OCI-LY3 (cell line): ENCODE data around the gene WDR93.

Source experiments
- H2AFZ ChIP-seq: fragments of 200-600, 300-600 bp; shearing (Covaris generic); 2 replicates; pipeline ENCODE4 v1.6.0; 2014; ENCODE audit warnings: antibody characterized with exemption, low read depth, low read length
- H3K27ac ChIP-seq: fragments of 200-600, 300-600 bp; sonication (generic); 2 replicates; pipeline ENCODE4 v1.5.1; 2014; ENCODE audit warnings: mild to moderate bottlenecking, low read length, moderate library complexity, mixed read lengths
- H3K27me3 ChIP-seq: fragments of 200-600, 300-600 bp; sonication (generic); 2 replicates; pipeline ENCODE4 v1.6.1; 2014; ENCODE audit warnings: low read depth, low read length, mixed read lengths
- H3K36me3 ChIP-seq: fragments of 200-600, 300-600 bp; sonication (generic); replicated peaks from 2 replicates; pipeline ENCODE3; 2014; ENCODE audit warnings: low read depth, low read length, mixed read lengths
- H3K4me1 ChIP-seq: fragments of 300-600, 200-600 bp; sonication (generic); 2 replicates; pipeline ENCODE4 v1.6.1; 2014; ENCODE audit warnings: low read length, mixed read lengths
- H3K4me2 ChIP-seq: fragments of 200-600, 300-600 bp; sonication (generic); 2 replicates; pipeline ENCODE4 v1.6.1; 2014; ENCODE audit warnings: low read length, mixed read lengths
- H3K4me3 ChIP-seq: fragments of 300-600, 200-600 bp; sonication (generic); 2 replicates; pipeline ENCODE4 v1.5.1; 2014; ENCODE audit warnings: antibody characterized with exemption, mild to moderate bottlenecking, low read length, moderate library complexity
- H3K79me2 ChIP-seq: fragments of 300-600, 200-600 bp; shearing (Covaris generic); 2 replicates; pipeline ENCODE4 v1.6.1; 2014; ENCODE audit warnings: mild to moderate bottlenecking, low read length, mixed read lengths
- H3K9ac ChIP-seq: fragments of 300-600, 200-600 bp; shearing (Covaris generic); 2 replicates; pipeline ENCODE4 v1.6.0; 2014; ENCODE audit warnings: mild to moderate bottlenecking, low read length, moderate library complexity
- H3K9me3 ChIP-seq: fragments of 200-600, 300-600 bp; shearing (Covaris generic); 2 replicates; pipeline ENCODE4 v1.6.1; 2014; ENCODE audit warnings: low read length, mixed read lengths; ENCODE audit not compliant: insufficient read depth
- H4K20me1 ChIP-seq: fragments of 200-600, 300-600 bp; sonication (generic); 2 replicates; pipeline ENCODE4 v1.6.1; 2016; ENCODE audit warnings: low read length, mixed read lengths; ENCODE audit not compliant: insufficient read depth
- EZH2phosphoT487 ChIP-seq: fragments of 200-600 bp; shearing (Covaris generic); IDR thresholded peaks from 2 replicates; pipeline ENCODE4 v1.6.1; 2018; ENCODE audit warnings: antibody characterized with exemption, mixed run types, low read depth
- TF ChIP-seq, protein P1 (sequence below): fragments of 200-600, 300-600 bp; sonication (generic); IDR thresholded peaks from 2 replicates; pipeline ENCODE4 v1.5.1; 2014; ENCODE audit warnings: antibody characterized with exemption, low read length, low read depth

The WDR93 gene

DNA sequence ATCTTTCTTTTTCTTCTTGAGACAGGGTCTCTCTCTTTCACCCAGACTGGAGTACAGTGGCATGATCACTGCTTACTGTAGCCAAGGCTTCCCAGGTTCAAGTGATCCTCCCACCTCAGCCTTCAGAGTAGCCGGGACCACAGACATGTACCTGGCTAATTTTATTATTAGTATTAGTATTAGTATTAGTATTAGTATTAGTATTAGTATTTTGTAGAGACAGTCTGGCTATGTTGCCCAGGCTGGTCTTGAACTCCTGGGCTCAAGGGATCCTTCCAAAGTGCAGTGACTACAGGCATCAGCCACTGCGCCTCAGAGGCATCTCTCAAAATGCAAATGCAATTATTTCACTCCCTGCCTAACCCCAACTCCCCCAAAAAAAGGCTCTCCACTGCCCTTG is 37.0 kb upstream of the WDR93 start:
- TF ChIP-seq, protein P1, sequence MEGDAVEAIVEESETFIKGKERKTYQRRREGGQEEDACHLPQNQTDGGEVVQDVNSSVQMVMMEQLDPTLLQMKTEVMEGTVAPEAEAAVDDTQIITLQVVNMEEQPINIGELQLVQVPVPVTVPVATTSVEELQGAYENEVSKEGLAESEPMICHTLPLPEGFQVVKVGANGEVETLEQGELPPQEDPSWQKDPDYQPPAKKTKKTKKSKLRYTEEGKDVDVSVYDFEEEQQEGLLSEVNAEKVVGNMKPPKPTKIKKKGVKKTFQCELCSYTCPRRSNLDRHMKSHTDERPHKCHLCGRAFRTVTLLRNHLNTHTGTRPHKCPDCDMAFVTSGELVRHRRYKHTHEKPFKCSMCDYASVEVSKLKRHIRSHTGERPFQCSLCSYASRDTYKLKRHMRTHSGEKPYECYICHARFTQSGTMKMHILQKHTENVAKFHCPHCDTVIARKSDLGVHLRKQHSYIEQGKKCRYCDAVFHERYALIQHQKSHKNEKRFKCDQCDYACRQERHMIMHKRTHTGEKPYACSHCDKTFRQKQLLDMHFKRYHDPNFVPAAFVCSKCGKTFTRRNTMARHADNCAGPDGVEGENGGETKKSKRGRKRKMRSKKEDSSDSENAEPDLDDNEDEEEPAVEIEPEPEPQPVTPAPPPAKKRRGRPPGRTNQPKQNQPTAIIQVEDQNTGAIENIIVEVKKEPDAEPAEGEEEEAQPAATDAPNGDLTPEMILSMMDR = no peak
- TF ChIP-seq EZH2phosphoT487 = no peak
- Histone ChIP-seq H3K27me3 (no peaks in the 10 kb centered on the region), H3K4me2 (no peak overlapping the region), H3K4me3 (no peak overlapping the region), H3K4me1 (peaks cover 8% of the 10 kb centered on the region), H3K9me3 (no peaks in the 10 kb centered on the region), H4K20me1 (no peaks in the 10 kb centered on the region), H3K36me3 (peaks cover 7% of the 10 kb centered on the region), H3K79me2 (no peaks in the 10 kb centered on the region), H3K27ac (no peak overlapping the region), H3K9ac (no peak overlapping the region), H2AFZ (no peak overlapping the region)

DNA sequence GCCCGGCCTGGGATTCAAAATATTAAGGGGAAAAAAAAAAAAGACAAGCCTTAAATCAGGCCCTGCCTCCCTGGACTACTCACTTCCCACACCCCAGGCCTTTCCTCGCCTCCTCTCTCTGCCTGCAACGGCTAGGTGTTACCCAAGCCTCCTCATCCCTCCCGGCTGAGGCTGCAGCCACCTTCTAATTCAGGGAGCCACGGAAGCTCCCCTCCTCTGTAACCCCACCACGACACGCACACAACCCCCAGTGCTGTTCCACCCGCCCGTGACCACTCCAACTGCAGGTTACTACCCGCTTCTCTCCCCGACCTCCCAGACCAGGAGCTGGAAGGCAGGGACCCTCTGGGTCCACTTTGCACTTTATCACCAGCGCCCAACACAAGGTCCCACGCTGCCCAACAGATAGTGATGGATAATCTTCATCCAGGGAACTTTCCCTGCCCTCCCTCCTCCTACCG is 36.3 kb upstream of the WDR93 start:
- peak overlapping the region; percentile 69 for H3K9ac ChIP-seq
- H3K4me3 ChIP-seq = peak overlapping the region; percentile 85
- H2AFZ ChIP-seq = peak overlapping the region; percentile 73

DNA sequence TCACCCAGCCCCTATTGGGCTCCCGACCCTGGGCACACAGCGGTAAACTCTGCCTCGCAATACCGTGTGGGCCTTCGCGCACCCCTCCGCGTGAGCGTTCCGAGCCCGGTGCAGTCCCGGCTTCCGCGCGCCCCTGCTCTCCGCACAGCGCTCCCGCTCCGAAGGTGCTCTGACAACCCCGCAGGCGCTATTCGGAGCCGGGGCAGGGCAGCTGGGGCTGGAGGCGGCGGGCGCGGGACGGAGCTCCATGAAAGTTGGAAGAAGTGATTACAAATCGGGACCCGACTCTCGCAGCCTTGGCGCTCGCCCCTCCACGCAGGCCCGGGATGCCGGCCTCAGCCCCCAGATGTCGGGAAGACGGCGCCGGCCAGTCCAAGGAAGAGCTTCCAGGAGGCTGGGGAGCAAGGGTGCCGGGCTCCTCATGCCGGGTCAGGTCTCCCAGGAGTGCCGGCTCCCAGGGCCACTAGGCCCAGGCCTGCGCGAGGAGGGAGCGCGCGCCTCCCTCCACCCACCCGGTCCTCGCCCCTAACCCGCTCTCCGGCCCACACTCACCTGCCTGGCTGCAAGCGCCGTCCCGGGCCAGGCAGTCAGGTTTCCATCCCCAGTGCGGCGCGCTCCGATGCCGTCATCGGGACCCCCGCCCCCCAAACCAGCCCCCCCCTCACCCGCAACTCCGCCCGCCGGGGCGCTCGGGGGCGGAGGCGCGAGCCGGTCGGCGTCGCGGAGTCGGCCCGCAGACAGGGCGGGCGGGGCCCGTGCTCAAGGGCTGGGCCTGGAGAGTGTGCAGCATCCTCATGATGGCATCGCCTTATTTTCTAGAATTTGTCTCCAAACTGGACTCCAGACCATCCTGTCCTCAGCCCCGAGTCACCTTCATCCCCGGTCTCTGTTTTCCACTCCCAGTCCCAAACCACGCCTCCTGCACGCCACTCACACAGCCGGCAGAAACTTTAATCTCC is 35.5 kb upstream of the WDR93 start, which contains the start of gene KIF7:
Gene KIF7 (minus strand): TSS at position 621 of the 959 bp plus-strand sequence. CDS start 2,537 bp downstream, outside the sequence.
- Histone ChIP-seq H4K20me1 (no peaks in the 10 kb centered on the region), H3K4me2 (peak within 1 kb of the TSS; percentile 85), H3K9ac (peak within 1 kb of the TSS; percentile 69), H2AFZ (peak within 1 kb of the TSS; percentile 73), H3K27ac (no peak within 1 kb of the TSS), H3K9me3 (no peaks in the 10 kb centered on the region), H3K4me1 (peaks cover 13% of the 10 kb centered on the region), H3K4me3 (peak within 1 kb of the TSS; percentile 85), H3K79me2 (no peaks in the 10 kb centered on the region), H3K36me3 (peaks cover 3% of the 10 kb centered on the region), H3K27me3 (peaks cover 3% of the 10 kb centered on the region)
- no peak for TF ChIP-seq EZH2phosphoT487
- TF ChIP-seq, protein P1 = no peak

More for the DNA sequence above, 36.3 kb upstream of the WDR93 start:
- no peaks in the 10 kb centered on the region for H3K9me3 ChIP-seq
- H3K27ac ChIP-seq = no peak overlapping the region
- H4K20me1 ChIP-seq = no peaks in the 10 kb centered on the region
- TF ChIP-seq EZH2phosphoT487 = no peak
- TF ChIP-seq, protein P1 = no peak
- no peaks in the 10 kb centered on the region for H3K27me3 ChIP-seq
- peaks cover 9% of the 10 kb centered on the region for H3K4me1 ChIP-seq
- H3K4me2 ChIP-seq = peak overlapping the region; percentile 85
- H3K79me2 ChIP-seq = no peaks in the 10 kb centered on the region
- peaks cover 3% of the 10 kb centered on the region for H3K36me3 ChIP-seq

DNA sequence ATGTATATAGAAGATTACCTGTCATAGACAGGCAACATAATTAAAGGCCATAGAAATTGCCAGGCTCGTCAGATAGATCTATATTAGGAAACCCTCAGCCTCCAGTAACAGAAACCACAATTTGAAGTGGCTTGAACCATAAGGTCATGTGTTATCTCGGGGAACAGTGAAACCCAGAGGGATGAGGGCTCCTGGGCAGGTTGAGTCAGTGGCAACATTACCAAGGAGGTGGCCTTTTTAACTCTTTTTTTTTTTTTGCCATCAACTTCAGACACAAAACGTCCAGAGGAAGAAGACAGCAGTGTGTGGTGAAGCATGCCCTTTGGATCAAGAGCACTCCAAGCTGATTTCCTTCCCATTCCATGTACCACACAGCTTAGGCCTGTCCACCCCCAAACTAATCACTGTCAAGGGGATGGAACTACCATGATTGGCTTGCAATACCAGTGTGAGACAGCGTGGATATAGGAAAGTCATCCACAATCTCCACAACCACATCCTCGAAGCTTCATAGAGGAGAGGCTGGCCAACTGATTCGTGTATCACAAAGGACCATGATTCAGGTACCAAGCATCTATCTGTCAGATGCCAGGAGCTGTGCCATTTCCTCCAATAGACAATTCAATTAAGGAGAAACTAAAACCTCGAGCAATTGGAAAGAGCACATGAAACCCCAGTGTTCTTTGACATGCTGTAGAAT is 34.3 kb upstream of the WDR93 start:
- no peak overlapping the region for H3K27ac ChIP-seq
- no peaks in the 10 kb centered on the region for H3K79me2 ChIP-seq
- H4K20me1 ChIP-seq = no peaks in the 10 kb centered on the region
- peaks cover 13% of the 10 kb centered on the region for H3K4me1 ChIP-seq
- H3K4me3 ChIP-seq = no peak overlapping the region
- H3K4me2 ChIP-seq = no peak overlapping the region
- peaks cover 3% of the 10 kb centered on the region for H3K36me3 ChIP-seq
- no peak overlapping the region for H2AFZ ChIP-seq
- no peaks in the 10 kb centered on the region for H3K9me3 ChIP-seq
- peaks cover 11% of the 10 kb centered on the region for H3K27me3 ChIP-seq
- TF ChIP-seq, protein P1 = no peak
- TF ChIP-seq EZH2phosphoT487 = no peak
- no peak overlapping the region for H3K9ac ChIP-seq
